ENCODE results near the gene CA9. TPM values are rescaled to one million over a fixed set of nuclear protein-coding genes. Genes with fewer than 3 reads are reported as not detected.

Gene CA9
- total RNA-seq, 1 donor, result 0.45 TPM

DNA sequence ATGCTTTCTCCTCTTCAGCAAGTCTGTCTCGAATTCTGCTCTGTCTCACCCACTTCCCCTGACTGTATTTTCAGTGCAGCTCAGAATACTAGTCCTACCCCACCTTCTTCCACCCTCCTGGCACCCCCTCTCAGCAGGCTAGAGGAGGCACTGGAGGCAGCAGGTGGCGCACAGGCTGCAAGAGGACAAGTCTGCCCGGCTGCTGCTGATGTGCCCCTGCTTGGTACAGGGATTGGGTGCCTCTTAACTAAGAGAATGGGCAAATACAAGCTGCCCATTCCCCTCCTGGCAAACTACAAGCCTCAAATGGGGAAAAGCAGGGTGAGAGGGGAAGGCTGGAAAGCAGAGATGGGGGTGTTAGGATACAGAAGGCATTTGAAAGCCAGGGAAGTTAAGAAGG is 53.2 kb downstream of the CA9 start:
- DNase-seq (ENCODE audit: low read depth), result peak; percentile 53
- TF ChIP-seq, protein P1, sequence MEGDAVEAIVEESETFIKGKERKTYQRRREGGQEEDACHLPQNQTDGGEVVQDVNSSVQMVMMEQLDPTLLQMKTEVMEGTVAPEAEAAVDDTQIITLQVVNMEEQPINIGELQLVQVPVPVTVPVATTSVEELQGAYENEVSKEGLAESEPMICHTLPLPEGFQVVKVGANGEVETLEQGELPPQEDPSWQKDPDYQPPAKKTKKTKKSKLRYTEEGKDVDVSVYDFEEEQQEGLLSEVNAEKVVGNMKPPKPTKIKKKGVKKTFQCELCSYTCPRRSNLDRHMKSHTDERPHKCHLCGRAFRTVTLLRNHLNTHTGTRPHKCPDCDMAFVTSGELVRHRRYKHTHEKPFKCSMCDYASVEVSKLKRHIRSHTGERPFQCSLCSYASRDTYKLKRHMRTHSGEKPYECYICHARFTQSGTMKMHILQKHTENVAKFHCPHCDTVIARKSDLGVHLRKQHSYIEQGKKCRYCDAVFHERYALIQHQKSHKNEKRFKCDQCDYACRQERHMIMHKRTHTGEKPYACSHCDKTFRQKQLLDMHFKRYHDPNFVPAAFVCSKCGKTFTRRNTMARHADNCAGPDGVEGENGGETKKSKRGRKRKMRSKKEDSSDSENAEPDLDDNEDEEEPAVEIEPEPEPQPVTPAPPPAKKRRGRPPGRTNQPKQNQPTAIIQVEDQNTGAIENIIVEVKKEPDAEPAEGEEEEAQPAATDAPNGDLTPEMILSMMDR (IDR thresholded peaks at IDR 0.05; ENCODE audit: insufficient read depth, low read length), result no peak
- peak overlapping the region; percentile 98 for H3K4me3 ChIP-seq (ENCODE audit: low read depth, low read length)

DNA sequence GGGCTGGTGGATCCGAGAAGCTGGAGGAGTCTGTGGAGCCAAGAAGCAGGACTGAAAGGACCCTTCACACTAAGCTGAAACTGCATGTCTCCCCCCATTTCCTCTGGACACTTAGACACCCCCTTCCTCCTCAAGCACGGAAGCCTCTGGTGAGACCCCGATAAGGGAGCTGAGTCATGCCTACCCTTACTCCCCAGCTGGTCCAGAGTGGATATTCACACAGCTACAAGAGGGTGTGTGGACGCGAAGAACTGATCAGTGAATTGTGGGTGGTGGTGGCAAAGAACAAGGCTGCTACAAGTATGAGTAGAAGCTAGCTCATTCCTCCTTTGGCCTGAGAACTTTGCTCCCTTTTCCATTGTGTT is 53.9 kb downstream of the CA9 start:
- no peak for DNase-seq (ENCODE audit: low read depth)
- peak overlapping the region; percentile 98 for H3K4me3 ChIP-seq (ENCODE audit: low read depth, low read length)
- TF ChIP-seq, protein P1 (IDR thresholded peaks at IDR 0.05; ENCODE audit: insufficient read depth, low read length), result no peak

DNA sequence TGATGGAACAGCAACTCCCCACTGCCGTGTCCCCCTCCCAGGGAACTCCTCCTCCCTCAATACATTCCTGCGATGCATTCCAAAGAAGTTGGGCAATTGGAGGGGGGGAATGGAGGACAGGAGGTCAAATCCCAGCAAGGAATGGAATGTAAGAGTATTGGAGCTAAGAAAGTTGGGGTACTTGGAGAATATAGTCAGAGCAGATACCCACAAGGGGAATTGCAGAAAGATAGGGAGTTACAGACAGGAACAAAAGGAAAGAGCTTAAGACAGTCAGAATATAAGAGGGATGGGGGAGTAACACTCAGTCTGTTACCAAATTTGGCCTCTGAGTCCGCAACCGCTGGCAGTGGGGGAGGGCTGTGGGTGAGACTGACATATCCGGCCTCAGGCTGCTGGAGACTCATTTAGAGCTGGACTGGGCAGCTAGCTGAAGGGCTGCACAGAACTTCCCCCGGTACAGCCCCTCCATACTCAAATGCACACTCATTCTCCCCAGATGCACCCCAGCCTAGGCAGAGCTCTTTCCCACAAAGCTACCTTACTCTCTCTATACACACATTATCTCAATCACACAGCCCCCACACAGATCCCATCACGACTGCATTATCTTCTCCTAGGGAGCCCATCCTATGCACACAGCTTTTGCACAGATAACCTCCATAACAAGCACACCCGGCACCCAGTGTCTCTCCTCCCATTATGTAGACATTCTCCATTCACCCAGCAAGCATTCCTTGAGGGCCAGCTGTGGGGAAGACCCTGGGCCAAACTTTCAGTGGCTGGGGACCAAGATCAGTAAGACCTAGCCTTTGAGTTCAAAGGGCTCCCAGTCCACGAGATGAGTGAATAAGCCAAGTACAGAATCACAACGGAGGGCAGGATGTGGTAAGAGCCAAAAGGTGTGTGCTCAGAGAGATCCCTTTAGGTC is 54.6 kb downstream of the CA9 start:
- TF ChIP-seq, protein P1 (IDR thresholded peaks at IDR 0.05; ENCODE audit: insufficient read depth, low read length), result no peak
- DNase-seq (ENCODE audit: low read depth), result peak; percentile 94
- peak overlapping the region; percentile 98 for H3K4me3 ChIP-seq (ENCODE audit: low read depth, low read length)

DNA sequence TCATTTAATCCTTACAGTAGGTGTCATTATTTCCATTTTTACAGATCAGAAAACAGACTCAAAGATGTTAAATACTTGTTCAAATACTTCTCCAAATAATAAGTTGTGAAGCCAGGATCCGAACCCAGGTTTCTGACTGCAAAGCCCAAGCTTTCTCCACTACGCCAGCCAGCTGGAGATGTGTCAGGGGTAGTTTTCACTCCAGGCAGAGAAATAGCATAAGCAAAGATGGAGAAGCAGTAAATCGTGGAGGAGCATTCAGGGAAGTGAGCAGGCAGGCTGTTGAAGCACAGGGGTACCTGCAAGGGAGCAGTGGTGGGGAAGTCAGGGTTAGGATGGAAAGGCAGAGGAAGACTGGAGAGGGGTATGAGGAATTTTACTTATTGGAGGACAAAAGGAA is 55.4 kb downstream of the CA9 start:
- TF ChIP-seq, protein P1 (IDR thresholded peaks at IDR 0.05; ENCODE audit: insufficient read depth, low read length), result no peak
- H3K4me3 ChIP-seq (ENCODE audit: low read depth, low read length), result peak overlapping the region; percentile 98
- peak; percentile 34 for DNase-seq (ENCODE audit: low read depth)

DNA sequence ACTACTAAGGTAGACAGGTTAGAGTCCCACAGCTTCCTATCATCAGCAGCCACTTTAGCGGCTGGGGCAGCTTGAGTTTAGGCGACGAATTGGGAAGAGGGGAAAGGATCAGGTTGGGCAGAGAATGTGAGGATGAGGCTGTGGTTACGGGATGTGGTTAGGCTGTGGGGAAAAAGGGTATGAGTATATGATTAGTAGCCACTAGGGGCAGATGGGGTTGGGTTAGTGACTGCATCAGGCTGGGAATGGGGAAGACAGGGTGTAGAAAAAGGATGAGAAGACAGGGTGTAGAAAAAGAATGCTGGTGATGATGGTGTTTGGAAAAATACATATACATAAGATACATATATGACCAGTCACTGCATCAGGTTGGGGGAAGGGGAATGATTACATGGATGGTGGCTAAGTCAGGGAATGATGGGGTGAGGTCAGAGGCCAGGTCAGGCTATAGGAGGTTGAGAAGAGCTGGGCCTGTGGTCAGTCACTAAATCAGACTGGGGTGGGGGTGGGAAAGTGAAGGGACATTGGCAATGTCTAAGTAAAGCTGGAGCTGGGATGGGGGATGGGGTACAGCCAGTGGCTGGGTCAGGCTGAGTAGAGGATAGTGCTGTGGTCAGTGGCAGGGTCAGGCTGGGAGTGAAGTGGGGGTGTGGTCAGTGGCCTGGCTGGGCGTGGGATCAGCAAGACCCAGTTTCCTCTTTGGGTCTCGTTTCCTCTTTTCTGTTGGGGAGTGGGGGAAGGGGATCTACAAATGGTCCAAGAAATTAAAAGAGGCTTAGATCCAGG is 56.2 kb downstream of the CA9 start:
- DNase-seq (ENCODE audit: low read depth), result peak; percentile 80
- TF ChIP-seq, protein P1 (IDR thresholded peaks at IDR 0.05; ENCODE audit: insufficient read depth, low read length), result peak; percentile 77
- H3K4me3 ChIP-seq (ENCODE audit: low read depth, low read length), result peak overlapping the region; percentile 98

DNA sequence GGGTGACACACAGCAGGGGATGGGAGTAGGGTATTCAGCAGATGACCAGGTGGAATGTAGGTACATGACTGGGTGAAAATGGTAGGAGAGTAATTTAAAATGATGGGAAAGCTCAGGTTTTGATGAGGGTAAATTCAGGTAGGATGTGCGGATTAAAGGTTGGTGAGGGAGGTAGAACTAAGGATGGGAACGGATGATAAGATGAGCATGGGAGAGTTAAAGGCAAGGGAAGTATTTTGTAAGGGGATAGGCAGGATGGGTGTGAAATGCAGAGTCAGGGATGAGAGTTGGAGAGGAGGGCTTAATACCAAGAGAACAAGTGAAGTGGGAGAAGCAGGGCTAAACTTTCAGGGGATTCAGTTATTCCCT is 56.7 kb downstream of the CA9 start:
- TF ChIP-seq, protein P1 (IDR thresholded peaks at IDR 0.05; ENCODE audit: insufficient read depth, low read length), result peak; percentile 0
- no peak for DNase-seq (ENCODE audit: low read depth)
- peak overlapping the region; percentile 98 for H3K4me3 ChIP-seq (ENCODE audit: low read depth, low read length)

Small RNA genes lying within 50 kb of the gene (small RNA-seq; reads per million reads assigned to genes)
- gene RMRP (not detected), gene RN7SL22P (not detected)

Other genes with a start within 250 kb of the CA9 start
- gene RUSC2, start 183.8 kb upstream of the CA9 start, total RNA-seq (ENCODE audit: low replicate concordance), result 19.2 and 32.9 TPM in 2 replicates
- gene TESK1, start 68.7 kb upstream of the CA9 start, total RNA-seq (ENCODE audit: low replicate concordance), result 13.3 and 21.3 TPM in 2 replicates
- gene CD72, start 55.5 kb upstream of the CA9 start, total RNA-seq (ENCODE audit: low replicate concordance), result 1.1 and 1.9 TPM in 2 replicates
- gene SIT1, start 23.0 kb upstream of the CA9 start, total RNA-seq (ENCODE audit: low replicate concordance), result 0.18 and 1.6 TPM in 2 replicates
- gene RMRP, start 15.9 kb upstream of the CA9 start, total RNA-seq (ENCODE audit: low replicate concordance), result 966 and 30,763 TPM in 2 replicates
- gene CCDC107, start 15.6 kb upstream of the CA9 start, total RNA-seq (ENCODE audit: low replicate concordance), result 6.1 and 10.9 TPM in 2 replicates
- 3.9 TPM in 1 of 2 replicates, not detected in the other for gene ARHGEF39, start 8.7 kb upstream of the CA9 start, total RNA-seq (ENCODE audit: low replicate concordance)
- gene TPM2, start 16.0 kb downstream of the CA9 start, total RNA-seq (ENCODE audit: low replicate concordance), result 484 and 2,099 TPM in 2 replicates
- 287 and 513 TPM in 2 replicates for gene TLN1, start 58.3 kb downstream of the CA9 start, total RNA-seq (ENCODE audit: low replicate concordance)
- 56.1 and 68.3 TPM in 2 replicates for gene CREB3, start 58.7 kb downstream of the CA9 start, total RNA-seq (ENCODE audit: low replicate concordance)
- gene GBA2, start 75.3 kb downstream of the CA9 start, total RNA-seq (ENCODE audit: low replicate concordance), result 25.5 and 36.1 TPM in 2 replicates
- 7.8 and 16.0 TPM in 2 replicates for gene RGP1, start 75.4 kb downstream of the CA9 start, total RNA-seq (ENCODE audit: low replicate concordance)
- gene MSMP, start 80.3 kb downstream of the CA9 start, total RNA-seq (ENCODE audit: low replicate concordance), result not detected in 2 replicates
- 17.1 and 21.4 TPM in 2 replicates for gene NPR2, start 117.7 kb downstream of the CA9 start, total RNA-seq (ENCODE audit: low replicate concordance)
- 0.81 and 3.3 TPM in 2 replicates for gene SPAG8, start 138.3 kb downstream of the CA9 start, total RNA-seq (ENCODE audit: low replicate concordance)
- 24.9 and 32.6 TPM in 2 replicates for gene HINT2, start 141.1 kb downstream of the CA9 start, total RNA-seq (ENCODE audit: low replicate concordance)
- not detected in 2 replicates for gene FAM221B, start 154.8 kb downstream of the CA9 start, total RNA-seq (ENCODE audit: low replicate concordance)
- gene TMEM8B, start 155.3 kb downstream of the CA9 start, total RNA-seq (ENCODE audit: low replicate concordance), result 1.9 and 2.8 TPM in 2 replicates
- gene OR13J1, start 196.5 kb downstream of the CA9 start, total RNA-seq (ENCODE audit: low replicate concordance), result not detected in 2 replicates
- gene HRCT1, start 232.3 kb downstream of the CA9 start, total RNA-seq (ENCODE audit: low replicate concordance), result 0.81 TPM in 1 of 2 replicates, not detected in the other
- gene SPAAR, start 235.6 kb downstream of the CA9 start, total RNA-seq (ENCODE audit: low replicate concordance), result not detected in 2 replicates

Measured in fibroblast of the aortic adventitia (primary cell).